ENCODE data around the gene SRPK2. TPM values are rescaled to one million over a fixed set of nuclear protein-coding genes. Genes with fewer than 3 reads are reported as not detected.
"Not testable (repeated sequence)": the region's sequence is repeated elsewhere in the genome, so short reads cannot be mapped to it uniquely, and the experiment has no call there.

The SRPK2 gene
- total and polyA plus RNA-seq, 12 donors = 10.5 to 40.4 (median 35.1) TPM

- Histone ChIP-seq H3K27ac (no peak overlapping the region), H3K27me3 (no peaks in the 10 kb centered on the region), H3K4me3 (no peak overlapping the region), H3K36me3 (no peaks in the 10 kb centered on the region), H3K9me3 (no peaks in the 10 kb centered on the region), H3K4me1 (peaks cover 0 to 24% (median 0%) of the 10 kb centered on the region in 9 donors)
- no peak for TF ChIP-seq CTCF (IDR thresholded peaks at IDR 0.05)
- intact Hi-C loops (cut with DNase I) = loop anchor here in 3 of 10 donors (10.0 kb wide), 3 partner anchors 59 to 171 kb away; partner anchors contain the start of gene SRPK2 (in 1 of the 3)
- WGBS, 2 donors = 95 to 97% methylated on average over 5 of the region's 5 CpGs
- DNase-seq = no peak
- no peak for ATAC-seq
Measured at GRCh38 chr7:105325216-105325904, 63.4 kb downstream of the SRPK2 start.

- 94 to 98% methylated on average over 8 of the region's 8 CpGs for WGBS, 2 donors
- peaks cover 0 to 24% (median 0%) of the 10 kb centered on the region in 9 donors for H3K4me1 ChIP-seq
- DNase-seq, H3K9me3 ChIP-seq, H3K4me3 ChIP-seq, H3K27me3 ChIP-seq, H3K27ac ChIP-seq, H3K36me3 ChIP-seq, ATAC-seq: not testable (repeated sequence)
- intact Hi-C loops (cut with DNase I) = loop anchor here in 3 of 10 donors (10.0 kb wide), 3 partner anchors 60 to 170 kb away; partner anchors contain the start of gene SRPK2 (in 1 of the 3)
Measured at GRCh38 chr7:105324606-105325005, 64.1 kb downstream of the SRPK2 start.

DNA sequence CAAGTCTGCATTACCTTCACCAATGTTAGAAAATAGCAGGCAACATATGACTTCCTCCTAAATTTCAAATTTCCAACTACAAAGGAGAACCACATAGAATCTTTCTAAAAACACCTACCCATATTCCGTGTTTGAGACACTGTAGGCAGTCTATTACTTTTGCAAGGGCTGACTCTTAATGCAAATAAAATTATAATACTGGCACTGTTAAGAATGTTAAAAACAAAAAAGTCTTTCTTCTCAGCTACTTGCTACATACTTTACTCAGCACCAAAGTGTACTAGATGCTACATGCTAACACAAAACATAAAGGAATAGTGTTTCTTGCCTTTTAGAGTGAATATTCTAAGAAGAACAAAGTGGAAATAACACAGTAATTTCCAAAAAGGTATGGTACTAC is 65.4 kb downstream of the SRPK2 start:
- no peak for DNase-seq
- H3K4me1 ChIP-seq = peaks cover 0 to 24% (median 0%) of the 10 kb centered on the region in 9 donors
- 85 to 94% methylated on average over 1 of the region's 1 CpG for WGBS, 2 donors
- H3K27ac ChIP-seq = no peak overlapping the region
- TF ChIP-seq CTCF (IDR thresholded peaks at IDR 0.05) = no peak
- H3K27me3 ChIP-seq = no peaks in the 10 kb centered on the region
- intact Hi-C loops (cut with DNase I) = loop anchor here in 3 of 10 donors (10.0 kb wide), 3 partner anchors 61 to 169 kb away; partner anchors contain the start of gene SRPK2 (in 1 of the 3)
- H3K4me3 ChIP-seq = no peak overlapping the region
- ATAC-seq = no peak
- no peaks in the 10 kb centered on the region for H3K9me3 ChIP-seq
- H3K36me3 ChIP-seq = no peaks in the 10 kb centered on the region

DNA sequence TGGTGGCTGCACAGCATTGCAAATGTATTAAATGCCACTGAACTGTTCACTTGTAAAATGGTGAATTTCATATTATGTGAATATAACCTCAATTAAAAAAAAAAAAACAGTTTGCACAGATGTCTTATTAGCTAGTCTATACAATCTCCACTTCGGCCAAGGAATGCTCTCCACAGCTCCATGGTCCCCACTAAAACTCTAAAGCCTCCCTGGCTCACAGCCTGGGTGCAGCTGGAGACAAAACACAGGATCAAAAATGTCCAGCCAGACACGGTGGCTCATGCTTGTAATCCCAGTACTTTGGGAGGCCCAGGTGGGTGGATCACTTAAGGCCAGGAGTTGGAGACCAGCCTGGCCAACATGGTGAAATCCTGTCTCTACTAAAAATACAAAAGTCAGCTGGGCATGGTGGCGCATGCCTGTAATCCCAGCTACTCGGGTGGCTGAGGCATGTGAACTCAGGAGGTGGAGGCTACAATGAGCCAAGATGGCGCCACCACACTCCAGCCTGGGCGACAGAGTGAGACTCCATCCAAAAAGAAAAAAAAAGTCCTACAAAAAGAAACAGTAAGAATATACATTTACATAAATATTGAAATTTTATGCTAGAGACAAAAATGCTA is 66.0 kb downstream of the SRPK2 start:
- H3K9me3 ChIP-seq = no peaks in the 10 kb centered on the region
- H3K27ac ChIP-seq = no peak overlapping the region
- no peaks in the 10 kb centered on the region for H3K27me3 ChIP-seq
- ATAC-seq = no peak
- DNase-seq = no peak
- intact Hi-C loops (cut with DNase I) = loop anchor here in 3 of 10 donors (10.0 kb wide), 3 partner anchors 62 to 168 kb away; partner anchors contain the start of gene SRPK2 (in 1 of the 3)
- peaks cover 0 to 24% (median 0%) of the 10 kb centered on the region in 9 donors for H3K4me1 ChIP-seq
- no peaks in the 10 kb centered on the region for H3K36me3 ChIP-seq
- WGBS, 2 donors = 79 to 83% methylated on average over 6 of the region's 6 CpGs
- no peak overlapping the region for H3K4me3 ChIP-seq
- TF ChIP-seq CTCF (IDR thresholded peaks at IDR 0.05) = no peak

Measured in heart right ventricle (tissue), 16 donors.